H1 (cell line): ENCODE data around the gene FAH. TPM values are rescaled to one million over a fixed set of nuclear protein-coding genes. Genes with fewer than 3 reads are reported as not detected.

Experiments used
- CTCF ChIA-PET: fragments of 300-600 bp; sonication (Branson Sonifier 250); formaldehyde crosslinking; loops from one replicate; lab custom pipeline; 2021; ENCODE audit not compliant: partially characterized antibody; lab: Charles Lee
- POLR2A ChIA-PET: fragments of 300-600 bp; sonication (Branson Sonifier 250); formaldehyde crosslinking; loops from one replicate; lab custom pipeline; 2021; ENCODE audit warnings: inconsistent platforms; ENCODE audit not compliant: partially characterized antibody; lab: Charles Lee
- DNase-seq, 2 experiments: peaks; one replicate each; pipeline versions ENCODE4 v3.0.0 to v3.0.0-alpha.2; 2010 to 2022; ENCODE audit warnings: low spot score in 2 of 2, low read depth in 1 of 2, mixed read lengths in 1 of 2
- FAIRE-seq: peaks from 2 replicates; lab custom pipeline; 2011; peaks lifted over from hg19 to GRCh38; lab: Jason Lieb, UNC
- H2AFZ ChIP-seq: 2 replicates; pipeline ENCODE4 v1.8.1; 2012; ENCODE audit warnings: low read length, inconsistent platforms
- H2AK5ac ChIP-seq: 2 replicates; pipeline ENCODE4 v1.6.1; 2013; ENCODE audit warnings: low read depth, low read length
- H2BK120ac ChIP-seq: replicated peaks from 2 replicates; pipeline ENCODE3; 2013; ENCODE audit warnings: low read depth, low read length, inconsistent platforms
- H2BK12ac ChIP-seq: 2 replicates; pipeline ENCODE4 v1.6.1; 2013; ENCODE audit warnings: low read depth, low read length
- H2BK15ac ChIP-seq: 2 replicates; pipeline ENCODE4 v1.6.1; 2013; ENCODE audit warnings: low read length
- H2BK20ac ChIP-seq: 2 replicates; pipeline ENCODE4 v1.6.1; 2013; ENCODE audit warnings: low read length
- H2BK5ac ChIP-seq: 2 replicates; pipeline ENCODE4 v1.6.1; 2013; ENCODE audit warnings: low read depth, low read length
- H3K14ac ChIP-seq: 2 replicates; pipeline ENCODE4 v1.6.1; 2013; ENCODE audit warnings: inconsistent platforms; ENCODE audit not compliant: insufficient read length
- H3K18ac ChIP-seq: 2 replicates; pipeline ENCODE4 v1.6.1; 2013; ENCODE audit warnings: low read length; ENCODE audit errors: extremely low read depth
- H3K23ac ChIP-seq: 2 replicates; pipeline ENCODE4 v1.6.1; 2013; ENCODE audit warnings: inconsistent platforms; ENCODE audit not compliant: insufficient read length
- H3K23me2 ChIP-seq: 2 replicates; pipeline ENCODE4 v1.6.1; 2013; ENCODE audit warnings: low read depth, low read length
- H3K27ac ChIP-seq: 2 replicates; pipeline ENCODE4 v1.6.1; 2011; ENCODE audit warnings: low read depth, low read length, inconsistent platforms
- H3K27me3 ChIP-seq, 4 experiments: replicated peaks in 1 of 4; 1 replicate in 1 of 4; 2 replicates in 3 of 4; pipeline versions ENCODE4 v1.6.1 to v1.8.1; 2011 to 2013; ENCODE audit warnings: low read length in 3 of 4, mild to moderate bottlenecking in 3 of 4, inconsistent platforms in 2 of 4, mixed read lengths in 2 of 4, moderate library complexity in 1 of 4; ENCODE audit not compliant: control insufficient read depth in 3 of 4, insufficient read depth in 3 of 4; ENCODE audit errors: extremely low read depth in 1 of 4
- H3K36me3 ChIP-seq, 4 experiments: 2 replicates each; pipeline versions ENCODE4 v1.6.1 to v1.8.1; 2011 to 2013; ENCODE audit warnings: mild to moderate bottlenecking in 4 of 4, low read length in 3 of 4, moderate library complexity in 2 of 4, control low read depth in 1 of 4, inconsistent platforms in 1 of 4; ENCODE audit not compliant: insufficient read depth in 4 of 4, control insufficient read depth in 2 of 4
- H3K4ac ChIP-seq: replicated peaks from 2 replicates; pipeline ENCODE3; 2013; ENCODE audit warnings: low read length, low read depth, mixed read lengths, inconsistent platforms; ENCODE audit not compliant: insufficient read length
- H3K4me1 ChIP-seq, 4 experiments: replicated peaks in 1 of 4; 1 replicate in 1 of 4; 2 replicates in 3 of 4; pipeline versions ENCODE4 v1.6.1 to v1.8.1; 2011 to 2013; ENCODE audit warnings: low read length in 3 of 4, inconsistent platforms in 2 of 4, mixed read lengths in 1 of 4; ENCODE audit not compliant: insufficient read depth in 4 of 4, control insufficient read depth in 3 of 4
- H3K4me2 ChIP-seq, 2 experiments: 2 replicates each; pipeline versions ENCODE4 v1.6.1 to v1.8.1; 2011 to 2013; ENCODE audit warnings: low read depth in 2 of 2, low read length in 2 of 2, control low read depth in 1 of 2, inconsistent platforms in 1 of 2, mild to moderate bottlenecking in 1 of 2; ENCODE audit not compliant: insufficient read depth in 1 of 2
- H3K4me3 ChIP-seq, 4 experiments: fragments of 200-600, 300-600 bp in 1 of 4; sonication (generic), shearing (Covaris generic), sonication (Bioruptor Twin) in 1 of 4; 2 replicates each; pipeline versions ENCODE4 v1.5.1 to v1.8.1; 2011 to 2016; ENCODE audit warnings: low read length in 4 of 4, low read depth in 3 of 4, control low read depth in 2 of 4, inconsistent platforms in 2 of 4, mild to moderate bottlenecking in 2 of 4, mixed read lengths in 1 of 4, moderate library complexity in 1 of 4; ENCODE audit not compliant: insufficient read depth in 2 of 4; ENCODE audit errors: extremely low read depth in 1 of 4
- H3K56ac ChIP-seq: replicated peaks from 2 replicates; pipeline ENCODE3; 2013; ENCODE audit warnings: low read depth, mild to moderate bottlenecking, mixed read lengths, low read length, inconsistent platforms; ENCODE audit not compliant: insufficient read length
- H3K79me1 ChIP-seq: 2 replicates; pipeline ENCODE4 v1.6.1; 2013; ENCODE audit warnings: low read depth, low read length, control low read depth
- H3K79me2 ChIP-seq, 2 experiments: 2 replicates each; pipeline versions ENCODE4 v1.6.1 to v1.8.1; 2012 to 2013; ENCODE audit warnings: low read length in 2 of 2, mild to moderate bottlenecking in 2 of 2, inconsistent platforms in 1 of 2; ENCODE audit not compliant: insufficient read depth in 2 of 2, control insufficient read depth in 1 of 2
- H3K9ac ChIP-seq, 4 experiments: replicated peaks in 1 of 4; 1 replicate in 1 of 4; 2 replicates in 3 of 4; pipeline versions ENCODE4 v1.6.1 to v1.8.1; 2011 to 2013; ENCODE audit warnings: low read depth in 3 of 4, low read length in 3 of 4, control low read depth in 2 of 4, mild to moderate bottlenecking in 2 of 4, moderate library complexity in 2 of 4, inconsistent platforms in 1 of 4; ENCODE audit errors: extremely low read depth in 1 of 4
- H3K9me3 ChIP-seq, 2 experiments: 2 replicates each; pipeline versions ENCODE4 v1.6.1 to v1.8.1; 2012 to 2013; ENCODE audit warnings: mild to moderate bottlenecking in 2 of 2, moderate library complexity in 2 of 2, control low read depth in 1 of 2, inconsistent platforms in 1 of 2, low read depth in 1 of 2, low read length in 1 of 2, mixed read lengths in 1 of 2; ENCODE audit not compliant: insufficient read depth in 2 of 2
- H4K20me1 ChIP-seq, 2 experiments: replicated peaks in 1 of 2; 2 replicates each; pipeline versions ENCODE3 to v1.8.1; 2011 to 2013; ENCODE audit warnings: inconsistent platforms in 2 of 2, low read length in 2 of 2, mild to moderate bottlenecking in 1 of 2; ENCODE audit not compliant: insufficient read depth in 2 of 2, control insufficient read depth in 1 of 2
- H4K5ac ChIP-seq: 2 replicates; pipeline ENCODE4 v1.6.1; 2013; ENCODE audit warnings: low read length, low read depth, mixed read lengths, inconsistent platforms; ENCODE audit not compliant: insufficient read length
- H4K8ac ChIP-seq: 2 replicates; pipeline ENCODE4 v1.8.0; 2013; ENCODE audit warnings: mild to moderate bottlenecking, moderate library complexity, low read length, inconsistent platforms; ENCODE audit not compliant: insufficient read depth; ENCODE audit errors: extremely low read depth
- H4K91ac ChIP-seq: replicated peaks from 2 replicates; pipeline ENCODE3; 2013; ENCODE audit warnings: low read length, mixed read lengths, inconsistent platforms; ENCODE audit not compliant: insufficient read length
- RFX5 ChIP-seq: IDR thresholded peaks from 2 replicates; pipeline ENCODE4 v1.6.1; 2011; ENCODE audit warnings: low read depth, low read length, improper control_type of control experiment, borderline replicate concordance
- WGBS, 2 experiments: shearing (Covaris generic) in 1 of 2; methylation state at CpG; one replicate each; pipeline versions ENCODE4 v1.1.6 to v1.1.7; 2013 to 2015; ENCODE audit warnings: low lambda C conversion rate in 2 of 2, mixed read lengths in 2 of 2, inconsistent platforms in 1 of 2, low coverage in 1 of 2, missing lambda C conversion rate in 1 of 2; ENCODE audit not compliant: insufficient replicate concordance in 2 of 2, insufficient coverage in 1 of 2, insufficient read length in 1 of 2; ENCODE audit errors: extremely low coverage in 1 of 2, missing lambda C conversion rate in 1 of 2; 5-methylcytosine and 5-hydroxymethylcytosine counted together
- polyA plus RNA-seq, 7 experiments: library from polyadenylated mRNA; depleted of rRNA in 3 of 7; stranded (reverse) in 5 of 7; unstranded in 2 of 7; fragments of >200 nt in 5 of 7; fragments of 200-250 nt in 2 of 7; gene quantifications; 1 replicate in 5 of 7; 2 replicates in 1 of 7; 4 replicates in 1 of 7; pipeline versions ENCODE4 v1.2.1 to v1.2.3, GENCODE V29; 2011 to 2013; ENCODE audit warnings: missing spikeins in 2 of 7, mixed read lengths in 2 of 7
- total RNA-seq: library from RNA; stranded (reverse); fragmentation: NEBNext Ultra II Directional; extraction: Animal tissue kit (Norgen Biotek cat#: 25700); gene quantifications from 2 replicates; pipeline ENCODE4 v1.2.1, GENCODE V29; 2021

FAH gene
- total and polyA plus RNA-seq, 2 of the 8 experiments (the other 6 are each of a cell fraction or from before 2014, with no cell fraction given): 20.0 to 21.7 TPM

DNA sequence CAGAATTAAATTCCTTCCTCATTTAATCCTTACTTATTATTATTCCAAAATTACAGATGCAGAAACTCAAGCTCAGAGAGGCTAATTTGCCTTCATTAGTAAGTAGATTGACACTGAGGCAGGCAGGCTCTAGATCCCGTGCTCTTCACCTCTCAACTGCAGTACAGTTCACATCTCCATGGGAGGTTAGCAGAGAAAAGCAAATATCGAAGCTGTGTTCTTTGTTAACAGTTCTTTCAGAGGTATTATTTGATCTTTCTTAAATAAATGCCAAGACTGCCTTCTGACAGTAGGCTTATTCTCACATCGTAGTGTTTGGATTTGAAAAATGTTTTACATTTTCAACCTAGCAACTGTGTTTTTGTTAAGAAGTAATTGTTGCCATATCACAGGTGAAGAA, 15.9 kb upstream of the FAH start:
- Histone ChIP-seq H2AK5ac (no peak overlapping the region), H4K91ac (no peak overlapping the region), H2BK5ac (no peak overlapping the region), H2BK120ac (no peak overlapping the region), H4K5ac (no peak overlapping the region), H3K79me1 (no peaks in the 10 kb centered on the region), H3K4ac (no peak overlapping the region), H3K9ac (no peak overlapping the region), H3K23me2 (no peaks in the 10 kb centered on the region), H3K79me2 (no peaks in the 10 kb centered on the region), H2BK12ac (no peak overlapping the region), H3K36me3 (peaks cover 0 to 21% (median 10%) of the 10 kb centered on the region in 4 experiments; a peak in 5 of 8 replicates), H2AFZ (no peak overlapping the region), H3K9me3 (no peaks in the 10 kb centered on the region), H3K27me3 (no peaks in the 10 kb centered on the region), H3K23ac (no peak overlapping the region), H3K4me2 (no peak overlapping the region), H4K8ac (no peak overlapping the region), H3K56ac (no peak overlapping the region), H2BK20ac (no peak overlapping the region), H3K14ac (no peak overlapping the region), H3K4me1 (no peaks in the 10 kb centered on the region), H3K18ac (no peak overlapping the region), H3K4me3 (no peak overlapping the region), H4K20me1 (no peaks in the 10 kb centered on the region), H3K27ac (no peak overlapping the region), H2BK15ac (no peak overlapping the region)
- POLR2A ChIA-PET: interaction anchor here (0.8 kb wide), 1 partner anchor 65 kb away, joined by 4 read pairs; no protein-coding TSS in a partner anchor
- 95% methylated on average over 3 of the region's 3 CpGs; no CpG with 5 or more reads in 1 of the 2 experiments for WGBS, 2 experiments
- CTCF ChIA-PET: interaction anchor here (1.0 kb wide), 1 partner anchor 11 kb away, joined by 3 read pairs; no protein-coding TSS in a partner anchor
- FAIRE-seq (no peak), DNase-seq (no peak)
- TF ChIP-seq RFX5: no peak
